CD14-positive monocyte (primary cell): ENCODE measurements around the gene WIPF2. TPM values are rescaled to one million over a fixed set of nuclear protein-coding genes. Genes with fewer than 3 reads are reported as not detected.

Experiments
- DNase-seq, 3 donors: peaks; one replicate each; pipeline ENCODE4 v3.0.0-alpha.2; 2011 to 2022
- H2AFZ ChIP-seq: 2 replicates; pipeline ENCODE4 v1.6.0; 2012; ENCODE audit warnings: mild to moderate bottlenecking, low read depth, low read length, inconsistent platforms; ENCODE audit not compliant: insufficient read depth, poor library complexity, severe bottlenecking
- H3K27ac ChIP-seq, 2 donors: 1 replicate in 1 of 2; 2 replicates in 1 of 2; pipeline ENCODE4 v1.5.1; 2012 to 2013; ENCODE audit warnings: low read length in 2 of 2, control low read depth in 1 of 2, inconsistent platforms in 1 of 2, low read depth in 1 of 2, mild to moderate bottlenecking in 1 of 2
- H3K27me3 ChIP-seq, 2 donors: one replicate each; pipeline versions ENCODE4 v1.6.0 to v1.6.1; 2011 to 2013; ENCODE audit warnings: low read length in 2 of 2; ENCODE audit not compliant: control insufficient read depth in 2 of 2, insufficient read depth in 2 of 2
- H3K36me3 ChIP-seq, 2 donors: replicated peaks in 1 of 2; 1 replicate in 1 of 2; 2 replicates in 1 of 2; pipeline versions ENCODE4 v1.5.1 to v1.6.1; 2012 to 2013; ENCODE audit warnings: low read length in 2 of 2, control low read depth in 1 of 2, inconsistent platforms in 1 of 2, mild to moderate bottlenecking in 1 of 2; ENCODE audit not compliant: insufficient read depth in 2 of 2, control insufficient read depth in 1 of 2
- H3K4me1 ChIP-seq, 2 donors: 1 replicate in 1 of 2; 2 replicates in 1 of 2; pipeline versions ENCODE4 v1.5.1 to v1.6.1; 2012 to 2013; ENCODE audit warnings: low read length in 2 of 2, control low read depth in 1 of 2, inconsistent platforms in 1 of 2, mild to moderate bottlenecking in 1 of 2, moderate library complexity in 1 of 2; ENCODE audit not compliant: insufficient read depth in 2 of 2, control insufficient read depth in 1 of 2
- H3K4me2 ChIP-seq: replicated peaks from 2 replicates; pipeline ENCODE3; 2012; ENCODE audit warnings: low read length, moderate library complexity, mild to moderate bottlenecking; ENCODE audit not compliant: poor library complexity, severe bottlenecking; ENCODE audit errors: extremely low read depth
- H3K4me3 ChIP-seq, 3 experiments: fragments of 200-600 bp in 1 of 3; sonication (generic) in 1 of 3; replicated peaks in 1 of 3; 1 replicate in 2 of 3; 2 replicates in 1 of 3; pipeline ENCODE4 v1.5.1; 2011 to 2013; ENCODE audit warnings: low read length in 3 of 3, mild to moderate bottlenecking in 3 of 3, control low read depth in 2 of 3, low read depth in 2 of 3, inconsistent platforms in 1 of 3, moderate library complexity in 1 of 3
- H3K79me2 ChIP-seq: 2 replicates; pipeline ENCODE4 v1.6.0; 2012; ENCODE audit warnings: mild to moderate bottlenecking, control low read depth, inconsistent platforms, low read length, moderate library complexity; ENCODE audit not compliant: insufficient read depth
- H3K9ac ChIP-seq: 2 replicates; pipeline ENCODE4 v1.6.0; 2017; ENCODE audit warnings: low read length, mild to moderate bottlenecking; ENCODE audit not compliant: insufficient read depth, poor library complexity, severe bottlenecking
- H3K9me3 ChIP-seq, 2 donors: replicated peaks in 1 of 2; 1 replicate in 1 of 2; 2 replicates in 1 of 2; pipeline versions ENCODE4 v1.5.1 to v1.6.1; 2012 to 2013; ENCODE audit warnings: low read length in 2 of 2, control low read depth in 1 of 2; ENCODE audit not compliant: control insufficient read depth in 1 of 2, insufficient read depth in 1 of 2
- H4K20me1 ChIP-seq: 2 replicates; pipeline ENCODE4 v1.6.0; 2012; ENCODE audit warnings: mild to moderate bottlenecking, low read length, control low read depth, moderate library complexity; ENCODE audit not compliant: insufficient read depth
- H3K27ac Mint-ChIP-seq, 7 donors: one replicate each; pipeline ENCODE4 v1.8.0; 2020; ENCODE audit warnings: mild to moderate bottlenecking in 7 of 7, mixed read lengths in 7 of 7, moderate library complexity in 6 of 7, inconsistent platforms in 2 of 7
- H3K27me3 Mint-ChIP-seq, 3 donors: one replicate each; pipeline ENCODE4 v1.8.0; 2021 to 2022; ENCODE audit warnings: low read depth in 3 of 3, mild to moderate bottlenecking in 3 of 3, mixed read lengths in 3 of 3, moderate library complexity in 3 of 3, inconsistent platforms in 1 of 3
- H3K36me3 Mint-ChIP-seq, 2 donors: one replicate each; pipeline ENCODE4 v1.8.0; 2020; ENCODE audit warnings: mixed read lengths in 2 of 2, inconsistent platforms in 1 of 2, mild to moderate bottlenecking in 1 of 2
- H3K4me1 Mint-ChIP-seq: one replicate; pipeline ENCODE4 v1.8.0; 2020; ENCODE audit warnings: mild to moderate bottlenecking, mixed read lengths
- H3K4me3 Mint-ChIP-seq, 2 donors: one replicate each; pipeline ENCODE4 v1.8.0; 2020; ENCODE audit warnings: mild to moderate bottlenecking in 2 of 2, mixed read lengths in 2 of 2, moderate library complexity in 1 of 2
- H3K9me3 Mint-ChIP-seq, 7 donors: one replicate each; pipeline ENCODE4 v1.8.0; 2020 to 2022; ENCODE audit warnings: mixed read lengths in 7 of 7, mild to moderate bottlenecking in 6 of 7, moderate library complexity in 6 of 7, inconsistent platforms in 2 of 7
- CTCF ChIP-seq: fragments of 200-600 bp; IDR thresholded peaks from one replicate; pipeline ENCODE4 v1.8.0; 2022; ENCODE audit warnings: antibody characterized with exemption, mild to moderate bottlenecking
- WGBS: methylation state at CpG from one replicate; pipeline ENCODE4 v1.1.5; 2013; ENCODE audit warnings: missing lambda C conversion rate; ENCODE audit not compliant: insufficient coverage; 5-methylcytosine and 5-hydroxymethylcytosine counted together
- intact Hi-C, 2 donors: fragments of 100-400 bp; cut with micrococcal nuclease; formaldehyde crosslinking; loops; one replicate each; pipeline versions ENCODE4 v1.15.0 to v1.15.1; 2023
- polyA plus RNA-seq, 3 donors: library from polyadenylated mRNA; depleted of rRNA in 1 of 3; unstranded in 2 of 3; stranded (reverse) in 1 of 3; fragments of 300-500 nt in 2 of 3; fragments of >200 nt in 1 of 3; fragmentation: Illumina TruSeq in 2 of 3; gene quantifications; 1 replicate in 2 of 3; 2 replicates in 1 of 3; pipeline ENCODE4 v1.2.3, GENCODE V29; 2012 to 2021

The WIPF2 gene
- polyA plus RNA-seq, 3 donors = 5.2 to 9.7 (median 8.4) TPM

DNA sequence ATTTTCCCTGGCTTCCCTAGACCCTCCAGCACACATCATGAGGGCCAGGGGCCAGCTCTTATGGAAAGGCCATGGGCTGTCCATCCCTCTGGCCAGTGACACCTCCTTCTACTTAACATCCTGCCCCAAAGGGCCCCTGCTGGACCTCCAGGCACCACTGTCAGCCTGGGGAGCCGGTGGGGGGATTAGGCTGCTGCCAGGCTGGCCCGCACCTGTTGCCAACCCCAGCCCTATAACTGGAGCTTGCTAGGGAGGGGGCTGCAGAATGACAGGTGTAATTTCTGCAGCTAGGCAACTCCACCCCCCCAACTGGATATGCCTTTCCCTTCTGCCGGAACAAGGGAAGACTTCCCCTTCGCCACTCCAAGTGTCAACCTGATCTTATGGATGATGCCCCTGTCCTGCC is 102.4 kb downstream of the WIPF2 start:
- peak overlapping the region; percentile 97 for H3K4me2 ChIP-seq
- DNase-seq = peak in 1 of 3 donors; percentile 47
- no peaks in the 10 kb centered on the region for H3K27me3 ChIP-seq
- no peak for TF ChIP-seq CTCF
- no peak overlapping the region for H2AFZ ChIP-seq
- peaks cover 0 to 8% (median 5%) of the 10 kb centered on the region in 3 donors for H3K27me3 Mint-ChIP-seq
- peak overlapping the region; percentile 75 to 100 (median 100) for H3K4me3 ChIP-seq
- H3K4me3 Mint-ChIP-seq = peak overlapping the region; percentile 99
- H4K20me1 ChIP-seq = peaks cover 43% of the 10 kb centered on the region
- H3K36me3 ChIP-seq = no peaks in the 10 kb centered on the region
- H3K27ac Mint-ChIP-seq = peak overlapping the region; percentile 99 to 100 (median 100)
- H3K27ac ChIP-seq = peak overlapping the region; percentile 99 to 100
- H3K9me3 Mint-ChIP-seq = peaks cover 0 to 3% (median 0%) of the 10 kb centered on the region in 7 donors
- H3K4me1 ChIP-seq = peaks cover 69 to 71% of the 10 kb centered on the region in 2 donors
- WGBS = 0% methylated on average over 1 of the region's 4 CpGs
- peaks cover 90% of the 10 kb centered on the region for H3K79me2 ChIP-seq
- no peaks in the 10 kb centered on the region for H3K9me3 ChIP-seq
- H3K4me1 Mint-ChIP-seq = peaks cover 64% of the 10 kb centered on the region
- H3K9ac ChIP-seq = peak overlapping the region; percentile 97
- intact Hi-C loops = loop anchor here in 1 of 2 donors (5.0 kb wide), 1 partner anchor 224 kb away; no protein-coding TSS in a partner anchor
- H3K36me3 Mint-ChIP-seq = peaks cover 19 to 53% of the 10 kb centered on the region in 2 donors

- Mint-ChIP-seq H3K4me1 (peaks cover 66% of the 10 kb centered on the region), H3K27me3 (peaks cover 0 to 7% (median 5%) of the 10 kb centered on the region in 3 donors), H3K4me3 (peak overlapping the region; percentile 99), H3K9me3 (peaks cover 0 to 3% (median 0%) of the 10 kb centered on the region in 7 donors), H3K36me3 (peaks cover 19 to 54% of the 10 kb centered on the region in 2 donors), H3K27ac (peak overlapping the region; percentile 99 to 100 (median 100))
- H3K9ac ChIP-seq = peak overlapping the region; percentile 97
- H3K27ac ChIP-seq = peak overlapping the region; percentile 99 to 100
- WGBS = 10% methylated on average over 2 of the region's 4 CpGs
- no peak for DNase-seq
- intact Hi-C loops = loop anchor here (1.0 to 5.0 kb wide), 4 partner anchors 8 to 225 kb away; no protein-coding TSS in a partner anchor
- H3K4me1 ChIP-seq = peaks cover 69 to 71% of the 10 kb centered on the region in 2 donors
- H3K27me3 ChIP-seq = no peaks in the 10 kb centered on the region
- peaks cover 41% of the 10 kb centered on the region for H4K20me1 ChIP-seq
- no peaks in the 10 kb centered on the region for H3K9me3 ChIP-seq
- TF ChIP-seq CTCF = no peak
- H2AFZ ChIP-seq = no peak overlapping the region
- H3K36me3 ChIP-seq = no peaks in the 10 kb centered on the region
- H3K4me2 ChIP-seq = peak overlapping the region; percentile 97
- H3K4me3 ChIP-seq = peak overlapping the region; percentile 75 to 100 (median 100)
- peaks cover 94% of the 10 kb centered on the region for H3K79me2 ChIP-seq
These were observed 102.9 kb downstream of the WIPF2 start for GRCh38 chr17:40321961-40322357.
